Activated CD4-positive, alpha-beta T cell treated with anti-CD3 and anti-CD28 coated beads for 36 hours (primary cell): ENCODE data around the gene MYO1B. TPM values are rescaled to one million over a fixed set of nuclear protein-coding genes. Genes with fewer than 3 reads are reported as not detected.
"Not testable (repeated sequence)": the region's sequence is repeated elsewhere in the genome, so short reads cannot be mapped to it uniquely, and the experiment has no call there.

Experiments used
- ATAC-seq: fragments of 200-7000 bp; cut with Tn5 transposase; one replicate; pipeline ENCODE4 v1.10.0; 2021; ENCODE audit warnings: mild to moderate bottlenecking, moderate library complexity
- CTCF ChIA-PET: fragments of 350-600 bp; sonication (Branson Sonifier 250); formaldehyde crosslinking; loops from one replicate; lab custom pipeline; 2021; ENCODE audit warnings: antibody characterized with exemption; lab: Charles Lee
- POLR2A ChIA-PET: fragments of 350-600 bp; sonication (Branson Sonifier 250); formaldehyde crosslinking; loops from one replicate; lab custom pipeline; 2021; ENCODE audit warnings: antibody characterized with exemption, inconsistent platforms; lab: Charles Lee
- DNase-seq: peaks from one replicate; pipeline ENCODE4 v3.0.0-alpha.2; 2020
- H3K27ac Mint-ChIP-seq: one replicate; pipeline ENCODE4 v1.8.0; 2021; ENCODE audit warnings: mixed read lengths
- H3K27me3 Mint-ChIP-seq: one replicate; pipeline ENCODE4 v1.8.0; 2021; ENCODE audit warnings: mixed read lengths
- H3K36me3 Mint-ChIP-seq: one replicate; pipeline ENCODE4 v1.8.0; 2021; ENCODE audit warnings: low read depth, mixed read lengths
- H3K4me1 Mint-ChIP-seq: one replicate; pipeline ENCODE4 v1.8.0; 2021; ENCODE audit warnings: mixed read lengths
- H3K4me3 Mint-ChIP-seq: one replicate; pipeline ENCODE4 v1.8.0; 2021; ENCODE audit warnings: mild to moderate bottlenecking, moderate library complexity, mixed read lengths
- H3K9me3 Mint-ChIP-seq: one replicate; pipeline ENCODE4 v1.8.0; 2021; ENCODE audit warnings: low read depth, mixed read lengths
- intact Hi-C, 2 experiments: fragments of 100-400 bp; cut with DNase I in 1 of 2; cut with micrococcal nuclease in 1 of 2; formaldehyde crosslinking; loops; one replicate each; pipeline versions ENCODE4 v1.14.2 to v1.15.1; 2022 to 2024; cut with DNase I, micrococcal nuclease
- total RNA-seq, 2 experiments: library from RNA; stranded (reverse); gene quantifications; one replicate each; pipeline ENCODE4 v1.2.3, GENCODE V29; 2021

The MYO1B gene
- total RNA-seq, 2 experiments from 2014 or later = 29.7 to 36.7 TPM

- CTCF ChIA-PET = interaction anchor here (0.6 to 0.7 kb wide), 2 partner anchors 86 to 226 kb away, joined by 3 read pairs; no protein-coding TSS in a partner anchor
- no peak overlapping the region for H3K27ac Mint-ChIP-seq
- H3K27me3 Mint-ChIP-seq = peaks cover 4% of the 10 kb centered on the region
- H3K9me3 Mint-ChIP-seq = no peaks in the 10 kb centered on the region
- no peak for ATAC-seq
- no peaks in the 10 kb centered on the region for H3K36me3 Mint-ChIP-seq
- intact Hi-C loops = no loop called here
- POLR2A ChIA-PET = no interaction called here
- no peak for DNase-seq
- H3K4me1 Mint-ChIP-seq = no peaks in the 10 kb centered on the region
- no peak overlapping the region for H3K4me3 Mint-ChIP-seq
These were observed 189.9 kb downstream of the MYO1B start for GRCh38 chr2:191435141-191435540.

GRCh38 chr2:191436368-191437055, 191.3 kb downstream of the MYO1B start:
- Mint-ChIP-seq H3K27ac (no peak overlapping the region), H3K36me3 (no peaks in the 10 kb centered on the region), H3K4me3 (no peak overlapping the region), H3K27me3 (peaks cover 4% of the 10 kb centered on the region), H3K9me3 (no peaks in the 10 kb centered on the region), H3K4me1 (no peaks in the 10 kb centered on the region)
- CTCF ChIA-PET = no interaction called here
- no peak for ATAC-seq
- no peak for DNase-seq
- POLR2A ChIA-PET = no interaction called here
- intact Hi-C loops = no loop called here

- CTCF ChIA-PET = no interaction called here
- DNase-seq = no peak
These were observed 194.3 kb downstream of the MYO1B start for GRCh38 chr2:191439481-191439880.

GRCh38 chr2:191441496-191442214, 196.5 kb downstream of the MYO1B start:
- H3K4me1 Mint-ChIP-seq = no peaks in the 10 kb centered on the region
- H3K9me3 Mint-ChIP-seq = no peaks in the 10 kb centered on the region
- peaks cover 6% of the 10 kb centered on the region for H3K27me3 Mint-ChIP-seq
- ATAC-seq (no peak), DNase-seq (no peak)
- H3K36me3 Mint-ChIP-seq = no peaks in the 10 kb centered on the region
- H3K4me3 Mint-ChIP-seq = no peak overlapping the region
- POLR2A ChIA-PET = no interaction called here
- H3K27ac Mint-ChIP-seq = no peak overlapping the region
- CTCF ChIA-PET = no interaction called here
- intact Hi-C loops = no loop called here

More at GRCh38 chr2:191439481-191439880, 194.3 kb downstream of the MYO1B start:
- Mint-ChIP-seq H3K27ac (no peak overlapping the region), H3K36me3 (no peaks in the 10 kb centered on the region), H3K4me3 (no peak overlapping the region), H3K9me3 (no peaks in the 10 kb centered on the region), H3K27me3 (peaks cover 4% of the 10 kb centered on the region), H3K4me1 (no peaks in the 10 kb centered on the region)
- intact Hi-C loops = no loop called here
- no peak for ATAC-seq
- POLR2A ChIA-PET = no interaction called here

- no peak for ATAC-seq
- DNase-seq = no peak
- intact Hi-C loops = no loop called here
- POLR2A ChIA-PET = no interaction called here
- H3K36me3 Mint-ChIP-seq = no peaks in the 10 kb centered on the region
- H3K9me3 Mint-ChIP-seq = no peaks in the 10 kb centered on the region
- H3K4me1 Mint-ChIP-seq = no peaks in the 10 kb centered on the region
- CTCF ChIA-PET = no interaction called here
- no peak overlapping the region for H3K27ac Mint-ChIP-seq
- no peak overlapping the region for H3K4me3 Mint-ChIP-seq
- H3K27me3 Mint-ChIP-seq = peaks cover 3% of the 10 kb centered on the region
These were observed 198.2 kb downstream of the MYO1B start for GRCh38 chr2:191443446-191443845.

GRCh38 chr2:191446910-191447309, 201.7 kb downstream of the MYO1B start:
- H3K27me3 Mint-ChIP-seq = peaks cover 5% of the 10 kb centered on the region
- no peaks in the 10 kb centered on the region for H3K4me1 Mint-ChIP-seq
- no peak overlapping the region for H3K27ac Mint-ChIP-seq
- ATAC-seq = no peak
- H3K36me3 Mint-ChIP-seq = no peaks in the 10 kb centered on the region
- ChIA-PET CTCF (no interaction called here), POLR2A (no interaction called here)
- no peak overlapping the region for H3K4me3 Mint-ChIP-seq
- no peak for DNase-seq
- intact Hi-C loops = no loop called here
- no peaks in the 10 kb centered on the region for H3K9me3 Mint-ChIP-seq

GRCh38 chr2:191451116-191451515, 205.9 kb downstream of the MYO1B start:
- Mint-ChIP-seq H3K36me3 (no peaks in the 10 kb centered on the region), H3K27ac (no peak overlapping the region), H3K4me3 (no peak overlapping the region), H3K4me1 (no peaks in the 10 kb centered on the region), H3K9me3 (no peaks in the 10 kb centered on the region), H3K27me3 (peaks cover 7% of the 10 kb centered on the region)
- intact Hi-C loops = no loop called here
- ATAC-seq (no peak), DNase-seq (no peak)
- POLR2A ChIA-PET = no interaction called here
- CTCF ChIA-PET = interaction anchor here (0.7 to 1.0 kb wide), 2 partner anchors 10 to 34 kb away, joined by 3 to 4 read pairs; no protein-coding TSS in a partner anchor

- H3K4me3 Mint-ChIP-seq = no peak overlapping the region
- intact Hi-C loops = no loop called here
- ChIA-PET POLR2A (no interaction called here), CTCF (no interaction called here)
- H3K27ac Mint-ChIP-seq = no peak overlapping the region
- peaks cover 7% of the 10 kb centered on the region for H3K27me3 Mint-ChIP-seq
- ATAC-seq (no peak), DNase-seq (no peak)
- H3K36me3 Mint-ChIP-seq = no peaks in the 10 kb centered on the region
- H3K4me1 Mint-ChIP-seq = no peaks in the 10 kb centered on the region
- H3K9me3 Mint-ChIP-seq = no peaks in the 10 kb centered on the region
These were observed 206.9 kb downstream of the MYO1B start for GRCh38 chr2:191452065-191452464.

- no peaks in the 10 kb centered on the region for H3K36me3 Mint-ChIP-seq
- intact Hi-C loops = no loop called here
- no peak overlapping the region for H3K4me3 Mint-ChIP-seq
- ChIA-PET POLR2A (no interaction called here), CTCF (interaction anchor here (0.6 kb wide), 1 partner anchor 132 kb away, joined by 3 read pairs; no protein-coding TSS in a partner anchor)
- H3K27ac Mint-ChIP-seq = no peak overlapping the region
- DNase-seq = no peak
- peaks cover 5% of the 10 kb centered on the region for H3K27me3 Mint-ChIP-seq
- no peak for ATAC-seq
- no peaks in the 10 kb centered on the region for H3K9me3 Mint-ChIP-seq
- H3K4me1 Mint-ChIP-seq = no peaks in the 10 kb centered on the region
These were observed 208.6 kb downstream of the MYO1B start for GRCh38 chr2:191453761-191454160.

- H3K4me3 Mint-ChIP-seq, ATAC-seq, POLR2A ChIA-PET, CTCF ChIA-PET, intact Hi-C loops, H3K9me3 Mint-ChIP-seq, H3K36me3 Mint-ChIP-seq, DNase-seq, H3K27ac Mint-ChIP-seq, H3K4me1 Mint-ChIP-seq, H3K27me3 Mint-ChIP-seq: not testable (repeated sequence)
These were observed 211.3 kb downstream of the MYO1B start for GRCh38 chr2:191456506-191456905.

- no peak for ATAC-seq
- H3K36me3 Mint-ChIP-seq = no peaks in the 10 kb centered on the region
- ChIA-PET CTCF (no interaction called here), POLR2A (no interaction called here)
- no peak overlapping the region for H3K4me3 Mint-ChIP-seq
- peaks cover under 1% of the 10 kb centered on the region for H3K27me3 Mint-ChIP-seq
- no peak for DNase-seq
- intact Hi-C loops = no loop called here
- no peaks in the 10 kb centered on the region for H3K4me1 Mint-ChIP-seq
- peaks cover 2% of the 10 kb centered on the region for H3K9me3 Mint-ChIP-seq
- no peak overlapping the region for H3K27ac Mint-ChIP-seq
These were observed 214.0 kb downstream of the MYO1B start for GRCh38 chr2:191459158-191459557.

GRCh38 chr2:191462370-191462769, 217.2 kb downstream of the MYO1B start:
- ATAC-seq (no peak), DNase-seq (no peak)
- Mint-ChIP-seq H3K36me3 (no peaks in the 10 kb centered on the region), H3K4me1 (no peaks in the 10 kb centered on the region), H3K27ac (no peak overlapping the region), H3K4me3 (no peak overlapping the region), H3K9me3 (peaks cover 2% of the 10 kb centered on the region), H3K27me3 (no peaks in the 10 kb centered on the region)
- intact Hi-C loops = no loop called here
- POLR2A ChIA-PET = no interaction called here
- CTCF ChIA-PET = no interaction called here
